Transverse colon (tissue), 4 donors: ENCODE data around the gene RSRC2.

Experiments
- CTCF ChIP-seq, 5 experiments: fragments of 200-600 bp in 3 of 5; fragments of 450-650 bp in 2 of 5; sonication (generic) in 3 of 5; IDR thresholded peaks; 1 replicate in 2 of 5; 2 replicates in 3 of 5; pipeline ENCODE4 v1.5.1; 2016 to 2017; ENCODE audit warnings: antibody characterized with exemption in 5 of 5, inconsistent platforms in 3 of 5, mild to moderate bottlenecking in 2 of 5, moderate library complexity in 1 of 5
- POLR2AphosphoS5 ChIP-seq, 3 donors: sonication (generic); formaldehyde crosslinking; IDR thresholded peaks; one replicate each; pipeline ENCODE4 v1.6.1; 2016; ENCODE audit warnings: antibody characterized with exemption in 3 of 3

- no peak for TF ChIP-seq POLR2AphosphoS5 (IDR thresholded peaks at IDR 0.05)
- TF ChIP-seq CTCF (IDR thresholded peaks at IDR 0.05), result no peak
These were observed 6.1 kb downstream of the RSRC2 start for GRCh38 chr12:122520676-122521075.
